NCI-H2171 (cell line): ENCODE data around the gene TELO2.

Source experiments
- DNase-seq: peaks from one replicate; lab custom pipeline; 2025; lab: John Stamatoyannopoulos, UW

TELO2 gene

DNA sequence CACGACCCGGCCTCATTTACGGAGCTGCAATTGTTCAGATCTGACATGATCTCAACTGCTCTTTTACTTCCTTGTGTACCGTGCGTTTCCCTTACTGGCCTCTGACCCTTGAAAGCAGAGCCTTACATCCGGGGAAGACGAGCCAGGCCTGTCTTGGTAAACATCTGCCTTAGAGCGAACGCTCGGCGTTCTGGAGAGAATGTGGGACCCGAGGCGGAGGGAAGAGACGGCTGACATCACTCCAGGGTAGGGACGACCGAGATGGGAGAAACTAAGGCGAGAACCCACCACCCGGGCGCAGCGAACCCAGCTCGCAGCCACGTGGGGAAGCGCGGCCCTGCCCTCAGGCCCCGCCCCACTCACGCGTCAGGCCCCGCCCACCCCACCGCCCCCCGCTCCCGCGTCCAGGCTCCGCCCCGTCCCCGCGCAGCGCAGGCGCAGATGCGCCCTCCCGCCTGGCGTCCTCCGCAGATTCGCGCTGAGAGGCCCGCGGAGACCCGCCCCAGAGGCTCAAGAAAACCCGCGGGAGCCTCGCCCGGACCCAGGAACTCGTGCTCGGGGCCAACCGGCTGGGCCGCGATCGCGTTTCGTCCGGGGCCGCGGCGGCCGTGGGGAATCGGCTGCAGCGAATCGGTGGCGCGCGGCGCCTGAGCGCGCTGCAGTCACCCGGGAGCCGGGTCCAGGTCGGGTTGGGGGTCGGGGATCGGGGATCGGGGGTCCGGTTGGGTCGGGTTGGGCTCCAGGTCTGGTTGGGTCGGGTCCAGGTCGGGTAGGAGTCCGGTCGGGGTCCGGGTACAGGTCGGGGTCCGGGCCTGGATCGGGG lies at the start of gene TELO2:
Gene TELO2, plus strand, starts transcription at position 438 of the 823 bp plus-strand sequence. CDS start 922 bp downstream, outside the sequence.
- DNase-seq: peak; percentile 76

DNA sequence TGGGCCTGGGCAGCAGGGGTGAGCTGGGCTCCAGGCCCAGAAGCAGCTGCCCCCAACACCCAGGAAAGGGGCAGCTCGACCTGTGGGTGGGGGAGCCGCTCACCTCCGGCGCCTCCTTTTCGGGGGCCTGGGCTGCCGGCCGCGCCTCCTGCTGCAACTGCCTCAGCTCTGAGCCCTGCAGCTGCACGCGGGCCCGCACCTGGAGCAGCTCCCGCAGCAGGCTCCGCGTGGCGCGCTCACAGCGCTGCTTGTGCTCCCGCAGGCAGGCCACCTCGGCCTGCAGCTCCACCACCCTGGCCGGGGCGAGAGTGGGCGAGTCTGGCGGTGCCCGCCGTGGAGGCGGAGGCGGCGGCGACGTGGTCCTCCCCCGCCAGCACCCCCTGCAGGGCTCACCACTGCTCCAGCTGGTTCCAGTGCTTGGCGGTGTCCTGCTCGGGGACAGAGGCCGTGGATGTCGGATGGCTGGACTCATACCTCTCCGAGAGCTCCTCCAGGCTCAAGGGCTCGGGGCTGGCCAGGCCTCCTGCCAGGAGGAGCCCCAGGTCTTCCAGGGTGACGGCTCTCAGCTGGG lies 49.7 kb upstream of the TELO2 start:
- no peak for DNase-seq

DNA sequence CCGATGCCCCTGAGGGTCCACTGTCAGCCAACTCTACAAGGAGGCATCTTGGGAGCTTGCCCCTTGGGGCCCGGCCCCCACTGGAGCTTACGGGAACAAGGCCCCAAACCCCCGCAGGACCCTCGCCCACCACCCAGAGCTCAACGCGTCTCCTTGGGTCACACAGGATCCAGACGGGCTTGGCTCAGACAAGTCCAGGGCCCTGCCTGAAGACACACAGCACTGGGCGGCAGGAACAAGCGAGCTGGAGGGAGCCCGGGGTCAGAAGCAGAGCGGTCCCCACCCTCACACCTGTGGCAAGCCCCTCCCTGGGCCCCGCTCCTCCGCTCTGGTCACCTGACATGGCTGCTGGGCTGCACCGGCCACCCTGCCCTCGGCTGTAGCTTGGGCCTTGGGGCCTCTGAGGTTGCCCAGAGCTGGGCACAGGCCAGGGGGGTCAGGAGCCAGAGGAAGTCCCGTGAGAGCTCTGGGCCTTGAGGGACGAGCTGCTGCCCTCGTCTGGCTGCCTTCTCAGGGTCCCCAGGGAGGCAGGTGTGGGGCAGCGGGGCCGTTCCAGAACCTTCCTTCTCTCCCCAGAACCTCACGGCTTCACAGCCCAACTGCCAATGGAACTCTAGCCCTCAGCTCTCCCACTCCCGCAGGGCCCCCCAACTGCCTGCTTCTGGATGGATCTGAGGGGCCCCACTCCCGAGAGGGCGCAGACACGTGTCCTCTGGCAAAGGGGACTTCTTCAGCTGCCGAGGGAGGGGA lies 49.0 kb upstream of the TELO2 start, which contains the start of gene CCDC154:
Gene CCDC154, minus strand, starts transcription at position 577 of the 750 bp plus-strand sequence. Its CDS starts 234 bp downstream, at position 343.
- DNase-seq: no peak

DNA sequence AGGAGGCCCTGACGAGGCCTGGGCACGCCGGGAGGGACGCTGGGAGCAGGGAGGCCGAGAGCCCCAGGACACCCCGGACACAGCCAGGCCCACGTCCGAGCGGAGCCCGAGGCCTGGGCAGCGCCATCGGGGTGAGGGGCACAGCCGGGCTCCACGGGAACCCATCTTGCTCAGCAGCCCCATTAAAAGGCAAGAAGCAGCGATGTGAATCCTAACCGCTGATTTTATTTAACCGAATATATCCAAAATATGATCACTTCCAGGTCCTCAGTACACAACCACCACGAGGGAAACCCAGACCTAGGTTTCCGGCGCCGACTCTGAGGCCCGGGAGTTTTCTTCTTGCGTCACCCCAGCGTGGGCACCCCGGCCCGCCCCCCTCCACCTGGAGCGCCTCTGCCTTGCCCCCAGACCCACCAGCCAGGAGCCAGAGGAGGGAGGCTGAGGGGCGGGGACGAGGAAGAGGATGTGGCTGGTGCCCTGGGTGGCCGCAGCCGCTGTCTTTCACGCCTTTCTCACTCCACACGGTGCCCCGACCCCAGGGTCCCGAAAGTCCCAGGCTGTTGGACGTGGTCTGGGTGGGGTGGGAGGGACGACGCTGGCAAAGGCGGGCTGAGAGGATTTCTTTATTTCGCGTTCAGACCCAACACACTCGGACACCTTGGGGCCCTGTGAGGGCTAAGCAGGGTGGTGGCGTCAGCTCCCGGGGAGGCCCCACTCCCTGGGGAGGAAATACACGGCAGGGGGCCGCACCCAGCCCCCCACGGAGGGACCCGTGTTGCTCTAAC lies 48.2 kb upstream of the TELO2 start:
- DNase-seq: no peak

DNA sequence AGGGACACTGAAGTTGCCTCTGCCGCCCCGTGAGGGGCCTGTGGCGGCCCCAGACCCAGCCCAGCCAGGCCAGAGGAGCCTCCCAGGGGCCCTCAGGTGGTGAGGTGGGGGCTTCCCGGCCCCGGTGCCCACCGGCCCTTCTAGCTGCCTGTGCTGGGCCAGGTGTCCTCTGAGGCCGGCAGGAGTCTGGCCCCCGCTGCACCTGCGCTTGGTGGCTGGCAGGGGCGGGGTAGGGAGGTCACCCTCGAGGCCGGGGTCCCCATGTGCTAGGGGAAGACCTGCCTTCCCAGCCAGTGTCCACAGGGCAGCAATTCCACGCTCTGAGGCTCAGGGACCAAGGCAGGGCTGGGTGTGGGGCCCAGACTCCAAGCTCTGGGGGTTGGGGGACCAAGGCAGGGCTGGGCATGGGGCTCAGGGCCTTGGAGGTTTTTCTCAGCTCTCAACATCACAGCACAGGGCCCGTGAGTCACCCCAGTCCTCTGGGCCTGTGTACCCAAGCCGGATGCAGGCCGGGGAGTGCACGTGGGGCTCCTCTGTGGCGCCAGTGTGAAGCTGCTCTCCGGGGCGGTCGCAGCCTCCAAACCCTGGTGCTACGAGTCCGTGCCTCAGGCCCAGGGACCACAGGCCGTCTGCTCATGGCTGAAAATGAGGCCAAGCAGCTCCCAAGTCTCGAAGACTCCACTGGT lies 47.5 kb upstream of the TELO2 start:
- no peak for DNase-seq

DNA sequence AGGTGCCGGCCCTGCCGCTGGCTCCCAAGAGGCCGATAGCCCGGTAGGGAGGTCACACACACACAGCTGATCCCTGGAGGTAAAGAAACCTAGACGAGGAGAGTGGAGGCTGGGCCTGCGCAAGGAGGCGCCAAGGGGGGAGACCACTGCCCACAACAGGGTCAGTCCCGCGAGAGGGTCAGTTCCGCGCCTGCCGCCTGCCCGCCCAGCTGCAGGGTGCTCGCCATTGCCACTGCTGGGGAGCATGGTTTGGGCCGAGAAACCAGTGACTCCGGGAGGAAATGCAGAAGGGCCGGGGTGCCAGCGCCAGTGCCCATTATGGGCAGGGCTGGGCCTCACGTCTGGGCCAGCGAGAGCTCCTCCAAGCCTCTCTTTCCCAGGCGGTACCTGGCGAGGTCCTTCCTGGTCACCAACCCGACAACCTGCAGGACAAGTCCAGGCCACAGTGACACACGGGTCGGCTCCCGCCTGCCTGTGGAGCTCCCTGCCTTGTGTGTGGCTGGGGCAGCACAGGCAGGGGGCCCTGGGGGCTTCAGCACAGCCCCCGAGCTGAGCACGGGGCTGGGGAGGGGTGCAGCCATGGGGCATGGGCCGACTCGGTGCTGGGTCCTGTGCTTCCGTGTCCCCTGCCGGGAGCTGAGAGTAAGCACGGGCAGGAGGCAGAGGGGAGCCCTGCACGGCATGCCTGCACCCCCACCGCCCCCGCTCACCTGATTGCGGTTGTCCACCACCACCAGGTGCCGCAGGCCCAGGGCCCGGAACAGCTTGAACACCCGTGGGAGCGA lies 46.7 kb upstream of the TELO2 start:
- no peak for DNase-seq

DNA sequence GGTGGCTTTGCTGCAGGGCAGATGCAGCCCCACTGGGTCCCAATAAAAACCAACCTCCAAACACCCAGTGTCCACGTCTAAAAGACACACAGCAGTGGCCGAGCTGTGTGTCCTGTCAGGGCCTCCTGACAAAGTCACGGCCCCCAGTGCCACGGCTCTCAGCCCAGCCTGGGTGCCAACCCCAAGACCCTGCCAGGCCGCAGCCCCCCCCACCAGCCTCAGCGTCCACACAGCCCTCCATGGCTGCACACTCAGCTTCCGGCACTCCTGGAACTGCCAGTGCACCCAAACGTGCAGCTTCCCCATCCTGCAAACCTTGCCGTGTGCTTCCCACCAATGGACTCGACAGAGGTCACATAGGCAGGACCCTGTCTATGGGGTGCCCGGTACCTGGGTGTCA lies 45.2 kb upstream of the TELO2 start:
- no peak for DNase-seq

DNA sequence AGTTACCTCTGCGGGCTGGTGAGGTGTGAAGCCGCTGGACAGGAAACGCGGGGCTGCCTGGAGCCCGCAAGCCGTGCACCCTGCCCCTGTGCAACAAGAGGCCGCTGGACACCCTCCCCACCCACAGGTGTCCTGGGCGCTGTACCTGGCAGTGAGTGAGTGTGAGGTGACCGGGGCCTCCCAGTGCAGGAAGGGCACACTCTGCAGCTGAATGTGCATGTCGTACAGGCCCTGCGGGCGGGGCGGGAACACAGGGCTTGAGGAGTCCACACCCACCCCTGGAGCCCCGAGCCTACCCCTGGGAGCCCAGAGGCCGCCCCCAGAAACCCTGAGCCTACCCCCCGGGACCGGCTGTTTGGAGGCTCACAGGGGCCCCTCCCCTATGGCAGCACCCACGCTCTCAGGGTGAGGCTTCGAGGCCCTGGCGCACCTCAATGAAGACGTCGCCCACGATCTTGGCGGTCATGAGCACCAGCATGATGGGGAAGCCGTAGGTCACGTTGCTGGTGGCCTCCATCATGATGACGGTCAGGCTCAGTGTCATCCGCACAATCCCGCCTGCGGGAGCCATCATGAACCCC lies 44.5 kb upstream of the TELO2 start:
- DNase-seq: no peak

DNA sequence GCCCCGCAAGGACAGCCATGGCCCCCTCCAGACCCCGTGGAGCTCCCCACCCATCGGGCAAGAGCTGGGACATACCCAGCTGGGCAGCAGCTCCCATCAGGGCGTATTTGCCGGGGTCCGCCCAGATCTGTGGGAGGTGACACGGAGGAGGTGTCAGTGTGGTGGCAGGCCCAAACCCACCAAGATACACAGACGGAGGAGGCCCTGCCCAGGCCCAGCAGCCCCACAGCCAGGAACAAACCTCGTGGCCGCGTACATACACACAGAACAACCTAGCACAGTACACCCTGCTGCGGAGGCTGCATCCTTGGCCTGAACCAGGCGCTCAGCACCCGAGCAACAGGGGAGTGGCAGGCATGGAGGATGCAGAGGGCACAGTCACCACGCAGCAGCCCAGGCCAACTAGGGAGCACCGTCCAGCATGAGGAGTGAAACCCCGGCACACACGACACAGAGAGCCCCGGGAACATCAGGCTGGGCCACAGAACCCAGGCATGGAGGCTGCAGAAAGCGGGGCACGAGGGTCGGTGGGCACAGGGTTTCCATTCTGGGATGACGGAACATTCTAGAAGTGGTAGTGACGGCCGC lies 43.9 kb upstream of the TELO2 start:
- no peak for DNase-seq

DNA sequence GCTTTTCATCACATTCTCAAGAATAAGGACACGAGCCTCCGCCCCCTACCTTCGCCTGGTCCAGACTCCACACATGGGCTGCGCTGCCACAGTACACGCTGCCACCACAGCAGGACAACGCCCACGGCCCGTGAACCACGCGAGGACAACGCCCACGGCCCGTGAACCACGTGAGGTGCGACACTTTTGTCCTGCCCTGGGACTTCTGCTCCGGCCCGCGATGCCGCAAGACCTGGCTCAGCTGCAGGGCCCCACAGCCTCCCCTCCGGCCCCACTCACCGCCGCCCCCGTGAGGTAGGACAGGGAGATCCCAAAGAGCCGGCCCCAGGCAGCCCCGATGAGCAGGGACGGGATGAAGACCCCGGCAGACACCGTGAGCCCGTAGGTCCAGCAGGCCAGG lies 42.9 kb upstream of the TELO2 start:
- DNase-seq: no peak

DNA sequence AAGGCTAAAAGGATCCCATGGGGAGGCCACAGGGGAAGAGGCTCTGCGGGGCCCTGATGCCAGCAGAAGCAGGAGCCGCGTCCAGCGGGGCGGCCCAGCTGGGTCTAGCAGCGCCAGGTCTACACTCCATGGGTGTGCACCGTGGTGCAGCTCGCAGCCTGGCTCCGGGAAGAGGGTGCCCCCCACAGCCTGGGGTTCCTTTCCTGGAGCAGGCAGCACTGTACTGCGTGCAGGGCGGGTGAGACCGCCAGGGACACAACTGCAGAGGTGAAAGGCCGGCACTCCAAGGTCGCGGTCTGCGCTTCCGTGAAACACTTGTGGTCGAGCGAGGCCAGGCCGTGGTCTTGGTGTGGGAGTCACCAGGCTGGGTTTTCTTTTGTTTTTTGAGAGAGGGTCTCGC lies 42.3 kb upstream of the TELO2 start:
- DNase-seq: no peak

DNA sequence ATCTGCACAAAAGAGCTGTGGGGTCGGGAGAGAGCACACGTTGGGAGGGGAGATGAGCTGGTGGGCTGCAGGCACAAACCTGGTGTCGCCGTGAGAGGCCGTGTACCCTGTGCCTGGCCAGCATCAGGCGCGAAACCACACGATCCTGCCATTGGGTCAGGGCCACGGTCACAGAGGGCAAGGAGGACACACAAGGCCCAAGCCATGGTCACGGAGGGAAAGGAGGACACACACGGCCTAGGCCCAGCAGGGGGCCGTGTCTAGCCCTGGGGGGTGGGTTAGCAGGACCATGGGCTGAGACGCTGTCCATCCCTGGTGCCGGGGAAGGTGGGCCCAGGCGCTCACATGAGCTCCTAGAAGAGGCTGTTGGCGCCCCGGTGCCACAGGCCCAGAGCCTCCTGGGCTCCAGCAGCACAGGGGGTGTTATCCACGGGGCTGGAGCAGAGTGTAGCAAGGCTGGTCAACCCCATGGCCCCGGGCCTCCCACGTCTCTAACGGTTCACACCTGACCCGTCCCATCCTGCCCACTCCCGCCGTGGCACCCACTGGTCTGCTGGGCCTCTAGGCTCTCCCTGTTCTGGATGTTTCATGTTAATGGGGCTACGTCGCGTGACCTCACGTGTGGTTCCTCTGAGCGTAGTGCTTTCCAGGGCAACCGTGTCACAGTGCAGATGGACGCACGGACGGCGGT lies 41.3 kb upstream of the TELO2 start:
- DNase-seq: no peak

DNA sequence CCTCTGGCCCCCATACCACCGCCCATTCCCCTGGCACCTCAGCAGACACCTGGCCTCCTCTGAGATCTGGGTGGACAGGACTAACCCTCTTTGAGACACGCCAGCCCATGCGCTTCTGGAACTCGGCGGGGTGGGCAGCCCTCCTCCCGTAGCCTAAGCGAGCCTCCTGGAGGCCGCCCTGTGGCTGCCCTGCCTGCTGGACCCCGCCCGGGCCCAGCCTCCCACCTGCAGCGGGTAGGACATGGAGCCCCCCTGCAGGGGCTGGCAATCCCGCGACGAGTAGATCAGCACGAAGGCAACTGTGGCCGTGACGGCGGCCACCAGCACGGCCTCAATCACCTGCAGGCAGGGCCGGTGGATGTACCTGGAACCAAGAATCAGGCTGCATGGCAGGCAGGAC lies 40.6 kb upstream of the TELO2 start:
- no peak for DNase-seq

DNA sequence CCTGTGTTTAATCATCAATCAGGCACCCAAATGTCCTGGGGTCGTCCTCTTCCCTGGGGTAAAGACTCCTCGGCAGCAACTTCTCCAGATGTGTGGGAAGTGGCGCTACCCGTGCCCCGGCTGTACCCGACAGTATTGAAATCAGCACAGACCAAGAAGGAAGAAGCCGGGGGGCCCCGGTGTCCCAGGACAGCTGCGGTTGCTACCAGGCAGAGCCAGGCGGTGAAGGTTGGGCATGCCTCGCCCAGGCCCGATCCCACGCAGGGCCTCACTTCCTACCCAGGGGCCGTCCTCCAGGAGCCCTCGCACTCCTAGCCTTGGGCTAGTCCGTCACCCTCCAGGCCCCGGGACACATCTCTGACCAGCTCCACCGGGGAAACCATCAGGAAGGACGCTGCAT lies 39.8 kb upstream of the TELO2 start:
- DNase-seq: no peak

DNA sequence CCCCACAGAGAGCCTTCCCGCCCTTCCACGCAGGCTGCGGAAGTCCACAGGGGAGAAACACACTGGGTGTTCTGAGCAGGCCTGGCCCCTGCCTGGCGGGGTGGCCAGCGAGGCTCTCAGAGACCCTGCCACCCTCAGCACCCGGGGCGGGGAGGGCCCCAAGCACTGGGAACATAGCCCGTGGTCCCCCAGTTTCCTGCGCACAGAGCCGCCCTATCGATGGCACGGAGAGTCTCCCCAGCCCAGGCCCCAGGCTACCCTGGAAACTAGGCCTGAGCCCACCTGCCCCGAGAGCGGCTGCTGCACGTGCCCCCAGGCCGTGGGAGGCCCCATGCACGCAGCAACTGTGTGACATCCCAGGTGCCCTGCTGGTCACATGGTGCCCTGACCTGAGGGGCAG lies 38.6 kb upstream of the TELO2 start:
- DNase-seq: no peak

DNA sequence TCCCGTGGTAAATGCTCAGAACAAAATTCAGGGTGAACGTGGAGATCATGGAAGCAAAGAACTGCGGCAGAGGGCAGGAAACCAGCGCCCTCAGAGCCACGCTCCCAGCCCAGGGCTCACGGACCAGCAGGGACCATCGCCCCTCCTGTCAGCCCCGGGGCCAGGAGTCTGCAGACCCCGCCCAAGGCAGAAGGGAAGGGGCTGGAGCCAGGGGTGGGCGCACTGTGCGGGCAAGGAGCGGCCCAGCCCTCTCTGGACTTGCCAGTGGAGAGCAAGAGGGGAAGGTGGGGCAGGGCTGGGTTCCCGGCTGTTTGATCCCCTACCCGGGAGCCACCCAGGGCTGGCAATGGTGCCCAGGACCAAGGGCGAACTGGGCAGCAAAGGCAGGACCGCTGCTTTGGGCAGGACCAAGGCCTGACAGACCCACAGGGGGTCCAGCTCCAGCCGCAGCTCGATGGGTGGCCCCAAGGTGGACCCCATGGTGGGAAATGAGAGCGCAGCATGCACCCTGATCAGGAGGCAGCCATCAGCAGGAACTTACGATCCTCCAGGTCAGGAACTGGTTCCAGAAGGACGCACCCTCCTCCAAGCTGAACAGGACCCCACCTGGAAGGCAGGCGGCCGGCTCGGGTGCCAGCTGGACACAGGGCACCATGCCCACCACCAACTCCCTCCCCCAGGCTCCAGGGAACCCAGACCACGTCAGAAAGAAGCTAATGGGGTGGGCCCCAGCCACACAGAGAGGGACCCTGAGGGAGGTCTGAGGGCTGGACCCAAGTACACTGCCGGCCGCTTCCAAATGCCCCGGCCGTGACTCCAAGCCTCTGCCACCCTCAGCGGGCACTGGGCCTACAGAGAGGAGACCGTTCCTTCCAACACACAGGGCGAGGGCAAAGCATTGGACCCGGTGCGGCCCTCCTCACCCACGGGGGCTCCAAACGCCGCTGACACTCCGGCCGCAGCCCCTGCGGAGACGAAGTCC lies 37.7 kb upstream of the TELO2 start:
- no peak for DNase-seq

DNA sequence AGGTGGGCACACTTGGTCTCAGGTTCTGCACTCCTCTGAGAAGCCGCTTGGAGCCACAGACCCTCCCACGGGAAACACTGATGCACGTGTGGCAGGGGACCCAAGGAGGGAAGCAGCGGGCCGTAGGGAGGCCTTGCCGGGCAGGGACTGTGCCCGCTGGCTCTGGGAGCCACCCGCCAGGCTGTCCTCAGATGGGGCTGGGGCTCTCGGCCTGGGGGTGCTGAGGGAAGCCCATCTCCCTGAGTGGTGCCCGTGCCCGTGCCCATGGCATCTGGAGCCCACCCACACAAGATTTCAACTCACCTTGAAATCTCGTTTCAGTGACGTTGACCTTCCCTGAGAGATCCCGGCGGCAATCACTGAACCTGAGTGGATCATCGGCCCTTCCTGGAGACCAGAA lies 36.2 kb upstream of the TELO2 start:
- no peak for DNase-seq
